ENCODE results near the gene RIT2.

Gene RIT2

GRCh38 chr18:43108469-43108868 lies 7.0 kb downstream of the RIT2 start:
- TF ChIP-seq USF1 (IDR thresholded peaks at IDR 0.05) (no peak), YY1 (IDR thresholded peaks at IDR 0.05; ENCODE audit: low read depth) (no peak), TCF12 (IDR thresholded peaks at IDR 0.05; ENCODE audit: low read depth) (no peak), REST (IDR thresholded peaks at IDR 0.05; ENCODE audit: low read depth) (no peak), TEAD4 (IDR thresholded peaks at IDR 0.05) (no peak), EP300 (IDR thresholded peaks at IDR 0.05; ENCODE audit: borderline replicate concordance) (no peak)

DNA sequence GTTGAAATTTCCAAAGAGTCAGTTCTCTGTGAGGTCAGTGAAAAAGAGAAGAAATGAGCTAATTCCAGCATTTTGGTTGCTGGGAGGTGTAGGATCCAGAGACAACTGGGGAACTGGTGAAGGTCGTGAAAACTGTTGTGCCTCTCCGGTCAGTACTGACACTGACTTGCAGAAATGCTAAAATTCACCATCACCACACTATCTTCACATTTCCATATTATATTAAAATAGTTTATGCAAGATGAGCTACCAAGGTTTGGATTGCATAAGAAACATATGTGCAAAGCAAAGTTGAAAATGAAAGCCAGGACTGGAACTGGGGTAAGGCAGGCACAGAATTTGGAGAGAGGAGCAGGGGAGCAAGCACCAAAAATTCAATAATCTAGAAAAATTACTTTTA lies 21.8 kb downstream of the RIT2 start:
- TF ChIP-seq EP300 (IDR thresholded peaks at IDR 0.05; ENCODE audit: borderline replicate concordance) (no peak), YY1 (IDR thresholded peaks at IDR 0.05; ENCODE audit: low read depth) (no peak), TCF12 (IDR thresholded peaks at IDR 0.05; ENCODE audit: low read depth) (no peak), CEBPB (IDR thresholded peaks at IDR 0.05) (no peak), ZBTB7A (IDR thresholded peaks at IDR 0.05; ENCODE audit: low read depth) (no peak), EGR1 (IDR thresholded peaks at IDR 0.05) (no peak), REST (IDR thresholded peaks at IDR 0.05; ENCODE audit: low read depth) (no peak), CREB1 (IDR thresholded peaks at IDR 0.05; ENCODE audit: low read depth) (no peak), FOXM1 (IDR thresholded peaks at IDR 0.05; ENCODE audit: borderline replicate concordance, low read depth) (no peak)
- TF ChIP-seq, protein P1, sequence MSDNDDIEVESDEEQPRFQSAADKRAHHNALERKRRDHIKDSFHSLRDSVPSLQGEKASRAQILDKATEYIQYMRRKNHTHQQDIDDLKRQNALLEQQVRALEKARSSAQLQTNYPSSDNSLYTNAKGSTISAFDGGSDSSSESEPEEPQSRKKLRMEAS (IDR thresholded peaks at IDR 0.05): no peak

GRCh38 chr18:43092539-43092938 lies 22.9 kb downstream of the RIT2 start:
- TF ChIP-seq EP300 (IDR thresholded peaks at IDR 0.05; ENCODE audit: borderline replicate concordance) (no peak), ZBTB7A (IDR thresholded peaks at IDR 0.05; ENCODE audit: low read depth) (no peak), TAF1 (IDR thresholded peaks at IDR 0.05; ENCODE audit: low read depth) (no peak), USF1 (IDR thresholded peaks at IDR 0.05) (no peak), REST (IDR thresholded peaks at IDR 0.05; ENCODE audit: low read depth) (no peak), RAD21 (IDR thresholded peaks at IDR 0.05; ENCODE audit: low read depth) (no peak), CEBPB (IDR thresholded peaks at IDR 0.05) (no peak), YY1 (IDR thresholded peaks at IDR 0.05; ENCODE audit: low read depth) (no peak), TCF12 (IDR thresholded peaks at IDR 0.05; ENCODE audit: low read depth) (no peak), CREB1 (IDR thresholded peaks at IDR 0.05; ENCODE audit: low read depth) (no peak), NFIC (IDR thresholded peaks at IDR 0.05) (no peak), FOXM1 (IDR thresholded peaks at IDR 0.05; ENCODE audit: borderline replicate concordance, low read depth) (no peak)
- TF ChIP-seq, protein P1 (IDR thresholded peaks at IDR 0.05): no peak

- TF ChIP-seq TAF1 (IDR thresholded peaks at IDR 0.05; ENCODE audit: low read depth) (no peak), EGR1 (IDR thresholded peaks at IDR 0.05) (no peak), USF1 (IDR thresholded peaks at IDR 0.05) (no peak), TEAD4 (IDR thresholded peaks at IDR 0.05) (no peak), CEBPB (IDR thresholded peaks at IDR 0.05) (no peak), REST (IDR thresholded peaks at IDR 0.05; ENCODE audit: low read depth) (no peak)
Measured at GRCh38 chr18:43081396-43081795, 34.1 kb downstream of the RIT2 start.
